NCI-H1930 (cell line): ENCODE data around the gene CYFIP1.
A peak's percentile ranks its signal among the peaks of the same experiment; 100 is the strongest.

ENCODE experiments used
- DNase-seq, 2 experiments: peaks; one replicate each; lab custom pipeline; 2025; lab: John Stamatoyannopoulos, UW

The CYFIP1 gene

DNA sequence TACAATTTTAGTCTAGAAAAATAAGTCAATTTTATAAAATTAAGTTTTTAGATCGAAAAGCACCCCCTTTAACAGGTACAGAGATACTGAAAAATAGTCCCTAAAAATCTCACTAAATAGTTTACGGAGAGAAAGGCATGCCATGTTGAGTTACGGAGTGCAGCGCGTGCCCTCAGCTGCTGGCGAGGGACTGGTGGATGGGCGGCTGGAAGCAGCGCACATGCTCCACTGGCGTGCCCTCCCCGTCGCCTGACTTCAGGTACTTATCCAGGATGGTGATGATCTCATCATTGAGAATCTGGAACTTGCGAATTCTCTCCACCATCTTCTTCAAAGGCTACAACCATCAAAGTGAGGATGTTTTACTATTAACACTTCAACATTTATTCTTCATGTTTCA lies 110.3 kb downstream of the CYFIP1 start:
- DNase-seq, result no peak

DNA sequence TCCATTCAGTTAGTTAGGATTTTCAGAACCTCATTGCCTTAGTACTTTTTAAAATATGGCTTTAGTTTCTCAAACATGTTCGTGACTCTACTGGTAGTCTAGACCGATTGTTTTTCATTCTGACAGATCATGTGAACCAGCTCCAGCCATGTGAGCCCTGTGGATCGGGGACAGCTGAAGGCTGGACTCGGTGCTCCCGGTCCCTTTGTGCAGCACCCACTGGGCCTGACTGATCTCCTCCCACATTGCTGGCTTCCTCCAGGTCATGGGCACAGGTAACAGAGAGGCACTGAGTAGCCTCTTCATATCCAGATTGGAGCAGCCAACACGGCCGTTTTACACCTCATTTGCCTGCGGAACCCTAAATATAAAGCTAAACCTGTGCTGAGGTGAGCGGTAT lies 111.2 kb downstream of the CYFIP1 start:
- DNase-seq, result no peak

DNA sequence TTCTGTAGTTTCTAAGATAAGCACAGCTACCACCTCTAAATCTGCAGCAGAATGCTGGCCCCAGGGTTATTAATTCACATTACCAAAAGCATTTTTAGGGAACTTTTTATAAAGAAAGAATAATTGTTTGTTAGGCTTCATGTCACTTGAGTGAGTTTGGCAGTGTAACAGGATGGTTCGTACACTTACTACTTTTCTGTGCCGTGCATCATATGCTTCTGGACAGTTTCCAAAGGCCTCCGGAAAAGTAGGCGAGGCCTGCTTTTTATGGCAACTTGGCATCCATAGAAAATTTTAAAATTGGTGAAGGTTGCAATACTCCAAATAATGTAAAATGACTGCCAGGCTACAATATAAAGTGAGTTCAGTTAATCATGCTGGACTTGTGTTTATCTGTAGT lies 111.7 kb downstream of the CYFIP1 start:
- no peak for DNase-seq

DNA sequence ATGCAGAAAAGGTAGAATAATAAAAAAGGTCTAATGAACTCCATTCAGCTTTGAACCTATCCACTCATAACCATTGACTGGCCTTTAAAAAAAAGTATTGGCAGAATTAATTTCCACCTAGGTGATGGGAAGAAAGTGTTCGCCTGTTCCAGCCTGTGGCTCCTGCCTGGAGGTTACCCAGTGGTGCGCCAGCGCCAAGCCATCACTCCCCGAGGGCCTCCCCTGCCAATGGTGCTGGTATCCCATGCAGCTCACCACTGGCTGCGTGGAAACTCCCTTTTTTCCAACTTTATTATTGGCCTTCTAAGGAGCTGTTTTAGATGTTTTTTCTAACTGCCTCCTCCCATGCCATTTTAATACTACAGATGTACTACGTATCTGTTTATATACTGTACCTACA lies 112.3 kb downstream of the CYFIP1 start:
- no peak for DNase-seq

DNA sequence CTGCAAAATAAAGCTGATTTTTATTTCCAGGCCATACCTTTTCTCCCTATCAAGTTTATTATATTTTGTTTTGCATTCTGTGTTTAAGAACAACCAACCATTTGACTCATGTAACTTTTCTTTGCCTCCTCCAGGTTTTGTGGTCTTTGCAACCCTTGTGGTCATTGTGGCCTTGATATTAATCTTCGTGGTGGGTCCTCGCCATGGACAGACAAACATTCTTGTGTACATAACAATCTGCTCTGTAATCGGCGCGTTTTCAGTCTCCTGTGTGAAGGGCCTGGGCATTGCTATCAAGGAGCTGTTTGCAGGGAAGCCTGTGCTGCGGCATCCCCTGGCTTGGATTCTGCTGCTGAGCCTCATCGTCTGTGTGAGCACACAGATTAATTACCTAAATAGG lies 114.1 kb downstream of the CYFIP1 start:
- no peak for DNase-seq

DNA sequence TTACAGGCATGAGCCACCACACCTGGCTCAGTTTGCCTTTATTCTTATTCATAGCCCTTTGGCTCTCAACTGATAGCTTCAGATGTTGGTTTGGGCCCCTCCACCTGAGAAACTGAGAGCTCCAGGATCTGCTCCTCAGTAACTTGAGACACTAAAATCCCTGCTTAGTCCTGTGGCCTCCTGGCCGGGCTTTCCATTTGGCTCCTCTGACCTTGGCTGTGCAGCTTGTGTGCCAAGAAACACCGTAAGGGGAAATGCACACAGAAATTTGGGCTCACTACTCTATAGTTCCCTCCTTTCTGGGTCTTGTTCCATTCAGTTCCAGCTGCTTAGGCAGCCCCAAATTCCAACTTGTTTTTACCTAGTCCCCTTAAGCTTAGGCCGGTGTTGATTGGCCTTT lies 116.8 kb downstream of the CYFIP1 start:
- DNase-seq, result no peak

DNA sequence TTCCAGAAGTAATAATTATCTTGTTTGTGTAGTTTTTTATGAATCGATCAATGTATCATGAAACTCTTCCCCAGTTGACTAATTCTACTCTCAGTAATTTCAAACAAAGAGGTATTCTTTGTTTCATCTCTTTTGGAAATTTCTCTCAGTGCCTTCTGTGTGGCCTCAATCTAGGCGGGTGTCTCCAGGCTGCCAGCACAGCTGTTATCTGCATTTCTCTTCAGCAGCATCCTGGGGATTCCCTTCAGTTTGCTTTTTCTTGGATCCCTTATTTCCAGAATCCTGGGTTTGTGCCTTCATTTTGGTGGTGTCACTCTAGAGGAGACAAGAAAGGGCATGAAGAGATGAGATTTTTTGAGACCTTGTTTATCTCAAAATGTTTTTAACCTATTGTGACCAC lies 119.0 kb downstream of the CYFIP1 start:
- no peak for DNase-seq

DNA sequence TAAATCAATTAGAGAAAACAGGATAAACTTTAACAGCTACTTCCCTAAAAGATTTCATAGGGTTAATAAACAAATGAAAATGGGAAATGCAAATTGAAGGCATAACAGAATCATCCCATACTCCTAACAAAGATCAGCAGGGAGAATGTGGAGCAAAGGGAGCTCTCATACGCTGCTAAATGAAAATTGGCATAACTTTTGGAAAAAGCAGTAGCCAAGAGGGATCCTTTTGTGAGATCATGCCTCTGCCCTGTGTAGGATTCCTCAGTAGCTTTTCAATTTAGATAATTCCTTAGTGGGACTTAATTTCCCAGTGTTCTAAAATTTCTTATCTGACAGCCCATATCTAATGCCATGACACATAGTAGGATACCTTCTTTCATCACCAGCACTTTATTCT lies 123.5 kb downstream of the CYFIP1 start:
- no peak for DNase-seq

DNA sequence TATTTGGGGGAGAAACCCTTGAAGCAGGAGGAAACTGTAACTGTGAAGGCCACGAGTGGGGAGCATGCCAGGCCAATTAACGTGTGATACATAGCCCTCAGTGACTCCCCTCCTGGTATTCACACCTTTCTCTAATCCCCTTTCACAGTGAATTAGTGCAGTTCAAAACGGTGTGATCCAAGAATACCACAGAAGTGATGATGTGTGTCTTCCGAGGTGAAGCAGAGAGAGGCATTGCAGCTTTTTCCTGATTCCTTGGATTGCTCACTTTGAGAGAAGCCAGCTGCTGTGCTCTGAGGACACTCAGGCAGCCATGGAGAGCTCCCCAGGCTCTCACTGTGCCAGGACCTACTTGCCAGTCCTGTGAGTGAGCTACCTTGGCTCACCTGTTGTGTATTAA lies 124.4 kb downstream of the CYFIP1 start:
- DNase-seq, result no peak

DNA sequence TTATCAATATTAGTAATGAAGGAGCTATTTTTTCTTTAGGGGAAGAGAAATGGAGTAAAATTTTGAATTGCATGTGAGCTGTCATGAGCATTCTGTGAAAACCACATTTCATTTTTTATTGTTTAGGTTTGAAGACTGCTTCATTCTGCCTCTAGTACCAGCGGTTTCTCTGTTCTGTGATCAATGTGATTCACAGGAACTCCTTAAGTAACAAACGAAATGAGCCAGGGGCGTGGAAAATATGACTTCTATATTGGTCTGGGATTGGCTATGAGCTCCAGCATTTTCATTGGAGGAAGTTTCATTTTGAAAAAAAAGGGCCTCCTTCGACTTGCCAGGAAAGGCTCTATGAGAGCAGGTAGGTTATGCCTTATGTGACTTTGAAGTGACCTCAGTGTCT lies 128.7 kb downstream of the CYFIP1 start:
- no peak for DNase-seq

DNA sequence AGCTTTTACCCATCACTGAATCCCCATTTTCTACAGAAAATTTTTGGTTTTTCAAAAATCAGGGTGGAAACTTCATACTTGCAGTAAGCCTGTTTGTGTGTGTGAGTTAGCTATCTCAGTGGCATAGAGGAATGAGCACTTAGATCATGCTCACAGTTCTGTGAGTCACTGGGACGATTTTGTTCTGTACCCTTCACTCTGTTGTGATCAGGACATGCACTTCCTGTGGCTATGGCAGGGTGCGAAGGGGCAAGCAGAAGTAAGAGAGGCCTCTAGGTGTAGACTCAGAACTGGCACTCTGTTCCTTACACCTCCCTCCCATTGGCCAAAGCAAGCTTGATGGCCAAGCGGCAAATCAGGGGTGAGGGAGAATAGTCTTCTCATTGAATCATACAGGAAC lies 130.1 kb downstream of the CYFIP1 start:
- DNase-seq, result no peak

DNA sequence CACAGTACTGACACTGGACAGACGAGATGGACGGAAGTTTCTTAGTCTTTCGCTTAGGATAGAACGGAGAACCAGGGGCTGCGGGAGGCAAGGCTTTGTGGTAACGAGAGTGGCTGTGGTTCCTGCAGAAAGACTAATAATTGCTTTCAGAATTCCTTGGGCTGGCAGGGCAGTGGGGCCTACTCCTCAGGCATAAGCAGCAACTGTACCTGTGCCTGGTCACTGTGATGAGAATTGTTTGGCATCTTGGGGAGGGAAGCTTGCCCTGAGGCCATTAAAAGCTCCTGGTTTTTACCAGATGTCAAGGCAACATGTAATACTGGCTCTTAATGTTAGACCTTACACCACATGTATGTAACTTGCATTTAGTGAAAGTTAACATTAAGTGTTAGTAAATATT lies 134.1 kb downstream of the CYFIP1 start:
- no peak for DNase-seq

DNA sequence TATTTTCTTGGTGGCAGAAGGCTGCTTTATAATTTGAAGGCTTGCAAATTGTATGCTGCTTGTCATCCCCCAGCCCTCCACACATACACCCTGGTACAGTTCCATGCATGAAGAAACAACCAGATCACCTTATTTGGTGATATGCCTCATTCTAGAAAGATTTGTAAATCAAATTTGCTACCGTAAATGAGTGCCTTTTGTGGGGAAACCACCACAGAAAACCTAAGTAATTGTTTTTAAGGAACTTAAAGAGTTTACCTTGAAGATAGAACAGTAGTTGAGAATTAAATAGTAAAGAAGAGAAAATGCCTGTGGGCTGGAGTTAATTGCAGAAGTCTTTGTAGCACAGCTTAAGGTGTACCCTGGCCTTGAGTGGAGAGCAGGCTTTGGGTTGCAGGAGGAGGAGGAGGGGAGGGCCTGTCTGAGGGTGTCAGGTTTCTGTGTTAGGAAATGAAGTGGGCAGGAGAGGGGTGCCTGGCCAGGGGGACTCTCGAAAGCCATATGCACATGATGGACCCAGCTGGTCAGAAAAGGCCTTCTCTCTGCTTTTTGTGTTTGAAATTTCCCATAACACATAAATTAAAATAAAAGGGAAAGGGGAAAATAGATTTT lies 134.8 kb downstream of the CYFIP1 start:
- no peak for DNase-seq

DNA sequence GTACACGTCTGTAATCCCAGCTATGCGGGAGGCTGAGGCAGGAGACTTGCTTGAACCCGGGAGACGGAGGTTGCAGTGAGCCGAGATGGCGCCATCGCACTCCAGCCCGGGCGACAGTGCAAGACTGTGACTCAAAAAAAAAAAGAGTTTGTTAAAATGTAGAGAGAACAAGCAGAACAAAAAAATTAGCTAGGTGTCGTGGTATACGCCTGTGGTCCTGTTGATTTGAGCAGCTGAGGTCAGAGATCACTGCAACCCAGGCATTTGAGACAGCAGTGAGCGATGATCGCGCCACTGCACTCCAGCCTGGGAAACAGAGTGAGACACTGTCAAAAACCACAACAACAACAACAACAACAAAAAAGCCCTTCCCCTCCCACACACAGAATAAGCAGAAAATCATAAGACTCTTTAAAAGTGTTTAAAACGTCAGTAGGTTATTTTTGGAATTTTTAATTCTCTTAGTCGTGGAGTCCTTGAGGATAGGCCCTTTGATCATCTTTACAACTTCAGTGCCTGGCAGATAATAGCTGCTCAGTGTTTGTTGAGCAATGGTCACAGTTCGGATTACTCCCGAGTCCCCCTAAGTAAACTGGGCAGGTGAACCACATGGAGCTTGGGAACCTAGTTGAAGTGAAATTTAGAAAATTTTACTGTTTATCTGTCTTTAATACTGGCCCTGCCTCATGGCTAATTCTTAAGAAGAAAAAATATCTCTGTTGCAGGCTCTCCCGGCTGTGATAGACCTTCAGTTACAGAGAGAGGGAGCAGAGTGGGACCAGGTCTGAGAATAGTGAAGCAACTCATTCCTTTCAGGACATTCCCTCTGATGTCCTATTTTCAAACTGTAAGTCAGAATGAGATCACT lies 135.5 kb downstream of the CYFIP1 start:
- no peak for DNase-seq

DNA sequence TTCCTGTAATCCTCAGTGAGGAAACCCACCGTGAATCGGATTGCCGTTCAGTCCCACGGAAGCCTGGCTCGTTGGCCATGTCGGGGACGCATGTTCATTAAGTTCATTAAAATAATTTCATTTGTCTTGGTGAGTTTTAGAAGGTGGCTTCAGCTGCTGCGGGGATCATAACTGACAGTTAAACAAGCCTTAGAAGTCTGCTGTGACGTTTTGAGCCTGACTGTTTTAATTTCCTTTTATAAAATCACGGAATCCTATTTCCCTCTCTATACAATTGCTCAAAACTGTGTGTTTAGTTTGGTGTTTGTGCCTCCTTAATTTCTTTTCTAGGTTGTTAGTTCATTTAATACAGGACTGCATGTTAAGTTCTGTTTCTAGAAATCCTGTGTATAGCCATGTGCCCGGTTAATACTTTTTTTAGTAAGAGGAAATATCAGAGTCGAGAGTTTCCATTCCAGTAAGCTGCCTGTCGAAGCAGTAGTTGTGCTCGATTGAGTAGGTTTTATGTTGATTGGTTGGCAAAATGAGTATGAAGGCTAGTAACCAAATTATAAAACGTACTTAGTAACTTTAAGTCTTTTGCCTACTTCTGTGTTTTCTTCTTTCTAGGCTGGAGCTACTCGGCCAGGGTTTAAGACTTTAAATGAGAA lies 141.0 kb downstream of the CYFIP1 start:
- no peak for DNase-seq

DNA sequence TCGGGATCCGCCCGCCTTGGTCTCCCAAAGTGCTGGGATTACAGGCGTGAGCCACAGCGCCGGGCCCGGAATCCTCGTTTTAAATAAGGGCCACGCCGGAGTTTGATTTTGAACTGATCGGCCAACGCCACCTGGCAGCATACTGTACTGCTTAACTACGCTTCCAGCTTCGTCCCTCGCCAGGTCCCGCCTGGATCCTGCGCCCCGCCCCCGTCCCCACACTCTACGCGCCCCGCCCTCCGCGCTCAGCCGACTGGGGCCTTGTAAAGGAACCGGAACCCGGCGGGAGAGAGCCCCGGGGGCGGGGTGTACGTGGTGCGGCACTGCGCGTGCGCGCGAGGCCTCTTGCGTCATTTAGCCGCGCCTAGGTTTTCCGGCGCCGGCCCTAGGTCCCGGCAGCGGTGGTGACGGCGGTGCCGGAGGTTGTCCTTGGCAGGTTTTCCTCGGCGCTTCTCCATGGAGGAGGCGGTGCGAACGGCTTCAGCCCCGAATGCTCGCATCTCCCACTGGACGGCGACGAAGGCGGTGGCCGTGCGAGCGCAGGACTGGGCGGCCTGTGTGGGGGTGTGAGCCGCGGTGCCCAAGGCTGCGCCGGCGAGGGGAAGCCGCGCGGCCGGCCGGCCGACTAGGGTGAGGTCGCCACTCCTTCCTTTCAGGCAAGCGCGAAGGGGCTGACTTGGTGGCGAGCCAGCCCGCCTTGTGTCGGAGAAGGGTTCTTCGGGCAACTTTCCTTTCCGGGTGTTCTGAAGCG lies 141.7 kb downstream of the CYFIP1 start, which contains the start of gene NIPA2:
Gene NIPA2, plus strand, starts transcription at position 375 of the 751 bp plus-strand sequence. CDS start 13,066 bp downstream, outside the sequence.
- DNase-seq, result peak; percentile 91 to 95

DNA sequence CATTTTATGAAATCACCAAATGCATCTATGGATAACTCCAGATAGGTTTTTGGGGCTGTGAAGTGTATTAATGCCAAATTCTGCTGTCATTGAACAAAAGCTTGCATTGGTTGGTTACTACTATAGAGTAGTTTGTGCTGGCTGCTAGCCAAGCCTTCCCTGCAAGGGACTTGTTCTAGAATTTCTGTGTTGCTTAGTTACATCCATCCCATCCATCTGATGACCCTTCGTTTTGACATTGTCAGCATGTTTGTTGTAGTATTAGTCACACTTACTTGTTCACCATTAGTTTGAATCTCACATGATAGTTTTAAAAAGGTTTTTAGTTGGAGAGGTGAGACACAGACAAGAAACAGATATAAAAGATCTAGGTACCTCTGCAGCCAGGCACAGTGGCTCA lies 148.7 kb downstream of the CYFIP1 start:
- no peak for DNase-seq

DNA sequence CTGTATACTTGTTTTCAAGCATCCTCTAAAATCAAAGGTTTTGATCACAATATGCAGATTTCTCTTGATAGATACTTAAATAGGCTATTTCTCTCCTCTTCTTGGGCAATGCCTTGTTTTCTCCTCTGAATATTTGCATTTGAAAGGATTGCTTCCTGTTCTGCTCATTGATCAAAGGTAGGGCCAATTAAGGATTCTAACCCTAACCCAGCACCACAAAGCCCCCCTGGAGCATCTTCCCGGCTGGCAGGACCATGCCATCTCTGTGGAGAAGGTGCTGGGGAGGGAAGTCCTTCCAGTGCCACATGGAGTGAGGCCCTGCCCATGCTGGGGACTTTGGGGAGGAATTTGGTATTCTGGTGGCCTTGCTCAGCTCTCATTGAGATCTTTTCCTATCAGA lies 153.0 kb downstream of the CYFIP1 start:
- DNase-seq, result no peak

DNA sequence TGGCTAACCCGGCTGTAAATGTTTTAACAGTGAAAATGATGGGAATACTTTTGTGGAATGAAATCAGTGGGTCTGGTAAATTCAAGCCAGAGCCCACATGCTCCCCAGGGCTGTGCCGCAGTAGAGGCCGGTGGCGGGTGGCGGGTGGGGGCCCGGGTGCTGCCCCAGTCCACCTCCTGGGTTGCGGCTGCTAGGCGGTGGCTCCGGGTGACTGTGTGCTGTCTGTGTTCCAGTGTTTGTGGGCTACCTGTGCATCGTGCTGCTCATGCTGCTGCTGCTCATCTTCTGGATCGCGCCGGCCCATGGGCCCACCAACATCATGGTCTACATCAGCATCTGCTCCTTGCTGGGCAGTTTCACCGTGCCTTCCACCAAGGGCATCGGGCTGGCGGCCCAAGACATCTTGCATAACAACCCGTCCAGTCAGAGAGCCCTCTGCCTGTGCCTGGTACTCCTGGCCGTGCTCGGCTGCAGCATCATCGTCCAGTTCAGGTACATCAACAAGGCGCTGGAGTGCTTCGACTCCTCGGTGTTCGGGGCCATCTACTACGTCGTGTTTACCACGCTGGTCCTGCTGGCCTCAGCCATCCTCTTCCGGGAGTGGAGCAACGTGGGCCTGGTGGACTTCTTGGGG lies 156.6 kb downstream of the CYFIP1 start:
- no peak for DNase-seq

DNA sequence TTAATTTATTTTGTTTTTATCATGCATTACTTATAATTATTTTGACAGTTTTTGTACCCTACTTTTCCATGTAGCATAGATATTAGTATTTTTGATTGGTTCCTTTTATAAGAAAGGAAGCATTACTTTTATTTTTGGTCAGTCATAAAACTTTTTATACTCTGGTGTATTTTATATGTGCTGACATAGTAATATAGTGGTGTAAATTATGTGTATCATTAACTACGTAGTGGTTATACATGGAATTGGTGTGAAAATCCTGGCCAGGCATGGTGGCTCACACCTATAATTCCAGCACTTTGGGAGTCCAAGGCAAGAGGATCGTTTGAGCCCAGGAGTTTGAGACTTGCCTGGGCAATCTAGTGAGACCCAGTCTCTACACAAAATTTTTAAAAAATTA lies 160.5 kb downstream of the CYFIP1 start:
- DNase-seq, result no peak
